ENCODE data around the gene MTRR.

GRCh38 chr5:7904170-7904569, 35.2 kb downstream of the MTRR start:
- TF ChIP-seq CTCF (IDR thresholded peaks at IDR 0.05) (no peak), POLR2AphosphoS5 (IDR thresholded peaks at IDR 0.05; ENCODE audit: low read depth, low read length) (no peak), TCF7L2 (IDR thresholded peaks at IDR 0.05; ENCODE audit: low read depth, low read length) (no peak)
